GM12891 (cell line): ENCODE data around the gene NPHP4.
"Not testable (repeated sequence)": the region's sequence is repeated elsewhere in the genome, so short reads cannot be mapped to it uniquely, and the experiment has no call there.

Experiments used
- DNase-seq: peaks from one replicate; pipeline ENCODE4 v3.0.0; 2011; ENCODE audit warnings: low spot score; ENCODE audit not compliant: insufficient read length
- FAIRE-seq: peaks from 2 replicates; lab custom pipeline; 2011; peaks lifted over from hg19 to GRCh38; lab: Jason Lieb, UNC
- PAX5 ChIP-seq: IDR thresholded peaks from 2 replicates; pipeline ENCODE4 v1.6.1; 2011; ENCODE audit warnings: low read length, moderate library complexity, mild to moderate bottlenecking; ENCODE audit not compliant: insufficient read depth, severe bottlenecking
- POLR2A ChIP-seq: IDR thresholded peaks from 2 replicates; pipeline ENCODE4 v1.6.1; 2011; ENCODE audit warnings: low read depth, low read length, control low read depth
- POLR2AphosphoS5 ChIP-seq: IDR thresholded peaks from 2 replicates; pipeline ENCODE4 v1.6.1; 2011; ENCODE audit warnings: low read depth, low read length, control low read depth
- POU2F2 ChIP-seq: IDR thresholded peaks from 2 replicates; pipeline ENCODE4 v1.6.1; 2011; ENCODE audit warnings: low read depth, mild to moderate bottlenecking, control low read depth, low read length, moderate library complexity
- SPI1 ChIP-seq: IDR thresholded peaks from 2 replicates; pipeline ENCODE4 v1.6.1; 2011; ENCODE audit warnings: low read depth, low read length, control low read depth
- TAF1 ChIP-seq: IDR thresholded peaks from 2 replicates; pipeline ENCODE4 v1.6.1; 2011; ENCODE audit warnings: low read depth, low read length, control low read depth

Gene NPHP4

DNA sequence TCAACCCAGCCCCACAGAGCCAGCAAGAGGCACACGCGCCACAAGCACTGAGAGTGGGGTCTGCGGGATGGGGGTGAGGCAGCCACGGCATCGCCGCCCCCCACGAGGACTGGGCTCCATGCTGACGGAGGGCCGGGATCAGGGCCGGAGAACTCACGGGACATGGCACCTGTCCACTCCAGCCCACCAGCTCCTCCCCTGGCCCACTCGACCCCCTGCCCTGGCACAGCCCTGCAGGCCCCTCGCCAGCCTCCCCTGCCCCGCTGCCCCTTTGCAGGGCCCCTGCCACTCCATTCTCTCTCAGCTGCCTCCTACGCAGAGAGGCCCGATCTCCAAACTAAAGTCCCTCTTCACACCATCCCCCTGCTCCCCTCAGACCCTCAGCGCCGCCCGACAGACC is 134.0 kb downstream of the NPHP4 start:
- DNase-seq: no peak
- no peak for FAIRE-seq
- TF ChIP-seq SPI1: no peak
- TF ChIP-seq TAF1: no peak
- no peak for TF ChIP-seq POLR2AphosphoS5
- no peak for TF ChIP-seq PAX5
- TF ChIP-seq POU2F2: no peak
- TF ChIP-seq POLR2A: no peak

- DNase-seq (no peak), FAIRE-seq (no peak)
- TF ChIP-seq POLR2AphosphoS5: no peak
- TF ChIP-seq SPI1: no peak
- TF ChIP-seq POU2F2: no peak
- no peak for TF ChIP-seq TAF1
- no peak for TF ChIP-seq POLR2A
- TF ChIP-seq PAX5: no peak
Observed at GRCh38 chr1:5857508-5858090, 134.6 kb downstream of the NPHP4 start.

- FAIRE-seq (no peak), DNase-seq (no peak)
- TF ChIP-seq POU2F2 (no peak), POLR2A (no peak), PAX5 (no peak), POLR2AphosphoS5 (no peak), TAF1 (no peak)
Observed at GRCh38 chr1:5857011-5857410, 135.2 kb downstream of the NPHP4 start.

DNA sequence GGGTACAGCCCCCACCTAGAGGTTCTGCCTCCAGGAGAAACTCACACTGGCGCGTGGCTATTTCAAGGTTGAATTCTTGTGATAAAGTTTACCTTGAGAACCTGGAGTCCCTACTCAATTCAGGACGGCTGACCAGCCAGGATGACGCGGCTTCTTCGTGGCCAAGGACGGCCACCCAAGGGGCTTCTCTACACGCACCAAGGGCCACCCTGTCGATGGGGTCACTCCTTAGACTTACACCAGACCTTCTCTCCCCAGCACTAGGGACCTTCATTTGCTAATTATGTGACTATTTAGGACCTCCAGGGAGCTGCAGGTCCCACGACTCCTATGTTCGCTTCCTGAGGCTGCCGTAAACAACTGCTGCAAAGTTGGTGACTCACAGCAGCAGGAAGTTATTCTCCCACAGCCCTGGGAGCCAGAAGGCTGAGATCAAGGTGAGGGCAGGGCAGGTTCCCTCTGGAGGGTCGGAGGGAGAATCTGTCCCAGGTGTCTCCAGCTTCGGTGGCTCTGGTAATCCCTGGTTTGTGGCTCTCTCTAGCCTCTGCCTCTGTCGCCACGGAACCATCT is 135.9 kb downstream of the NPHP4 start:
- FAIRE-seq (no peak), DNase-seq (no peak)
- TF ChIP-seq POLR2A (no peak), POLR2AphosphoS5 (no peak), POU2F2 (no peak), PAX5 (no peak), TAF1 (no peak), SPI1 (no peak)

DNA sequence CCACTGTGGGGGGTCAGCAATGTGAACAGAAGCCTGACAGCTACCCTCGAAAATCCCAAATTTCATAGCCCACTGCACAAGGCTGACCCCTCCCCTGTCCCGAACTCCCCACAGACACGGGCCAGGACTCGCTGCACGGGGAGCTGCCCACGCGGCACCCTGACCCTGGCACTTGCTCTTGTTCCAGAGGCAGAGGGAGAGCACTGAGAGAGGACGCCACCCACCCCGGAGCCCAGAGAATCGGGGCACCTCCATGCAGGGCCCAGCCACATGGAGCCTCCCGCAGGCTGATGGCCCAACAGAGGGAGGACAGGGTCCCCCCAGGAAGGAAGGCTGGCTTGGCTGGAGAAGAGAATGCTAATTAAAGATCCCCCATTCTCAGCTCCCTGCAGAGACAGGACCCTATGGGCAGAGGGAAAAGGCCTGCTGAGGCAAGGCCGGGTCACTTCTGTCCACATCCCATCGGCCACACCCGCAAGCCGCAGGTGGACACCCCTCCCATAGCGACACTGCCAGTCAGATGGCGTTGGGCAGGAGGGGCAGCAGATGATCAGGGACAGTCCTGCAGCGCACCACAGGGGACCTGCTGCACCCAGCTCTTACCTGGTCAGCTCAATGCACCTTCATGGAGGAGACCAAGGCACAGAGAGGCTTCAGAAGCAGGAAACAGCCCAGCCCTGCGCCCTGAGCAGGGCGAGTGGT is 136.9 kb downstream of the NPHP4 start:
- FAIRE-seq: no peak
- TF ChIP-seq PAX5 (no peak), TAF1 (no peak), SPI1 (no peak), POLR2AphosphoS5 (no peak), POU2F2 (no peak), POLR2A (no peak)
- DNase-seq: no peak

GRCh38 chr1:5854754-5855153 is 137.5 kb downstream of the NPHP4 start:
- TF ChIP-seq POLR2A (no peak), POU2F2 (no peak), PAX5 (no peak), POLR2AphosphoS5 (no peak), SPI1 (no peak), TAF1 (no peak)
- DNase-seq: no peak
- no peak for FAIRE-seq

DNA sequence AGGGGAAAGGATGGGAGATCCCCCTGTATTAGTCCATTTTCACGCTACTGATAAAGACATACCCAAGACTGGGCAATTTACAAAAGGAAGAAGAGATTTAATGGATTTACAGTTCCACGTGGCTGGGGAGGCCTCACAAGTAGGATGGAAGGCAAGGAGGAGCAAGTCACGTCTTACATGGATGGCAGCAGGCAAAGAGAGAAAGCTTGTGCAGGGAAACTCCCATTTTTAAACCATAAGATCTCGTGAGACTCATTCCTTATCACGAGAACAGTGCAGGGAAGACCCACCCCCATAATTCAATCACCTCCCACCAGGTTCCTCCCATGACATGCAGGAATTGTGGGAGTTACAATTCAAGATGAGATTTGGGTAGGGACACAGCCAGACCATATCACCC is 138.4 kb downstream of the NPHP4 start:
- FAIRE-seq: not testable (repeated sequence)

DNA sequence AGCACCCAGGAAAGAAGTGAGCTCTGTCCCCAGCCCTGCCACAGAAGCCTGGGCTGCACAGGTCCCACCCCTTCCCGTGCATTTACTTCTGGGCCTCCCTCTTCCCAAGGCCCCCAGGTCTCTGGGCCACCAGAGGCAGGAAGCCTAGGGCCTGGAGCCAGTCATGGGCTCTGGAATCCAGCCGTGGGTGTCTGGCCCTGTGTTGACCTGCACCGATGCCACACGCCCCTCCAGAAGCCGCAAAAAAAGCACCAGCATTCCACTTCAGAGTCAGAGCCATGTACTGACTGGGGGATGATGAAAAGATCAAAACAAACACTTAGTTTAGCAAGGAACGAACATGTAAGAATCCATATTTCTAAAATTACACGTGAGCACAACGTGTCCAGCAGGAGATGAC is 141.7 kb downstream of the NPHP4 start:
- FAIRE-seq (no peak), DNase-seq (no peak)
- TF ChIP-seq POLR2AphosphoS5: no peak
- TF ChIP-seq POU2F2: no peak
- no peak for TF ChIP-seq TAF1
- no peak for TF ChIP-seq POLR2A
- no peak for TF ChIP-seq PAX5

More for the DNA sequence above, 138.4 kb downstream of the NPHP4 start:
- DNase-seq: not testable (repeated sequence)

DNA sequence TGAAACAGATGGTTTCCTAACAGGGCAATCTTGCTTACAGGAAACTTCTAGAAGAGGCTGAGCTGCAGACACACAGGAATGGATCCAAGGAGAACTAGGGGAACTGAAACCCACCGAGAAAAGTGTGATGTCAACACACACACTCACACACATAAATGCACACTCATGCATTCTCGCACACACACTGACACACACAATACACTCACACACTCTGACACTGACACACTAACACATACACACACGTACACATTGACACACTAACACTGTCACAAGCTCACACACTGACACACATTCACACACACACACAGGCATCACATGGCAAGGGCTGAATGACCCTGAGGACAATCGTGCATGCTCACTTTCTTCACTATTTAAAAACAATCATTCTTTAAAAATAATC is 142.7 kb downstream of the NPHP4 start:
- FAIRE-seq: no peak
- no peak for DNase-seq
- TF ChIP-seq SPI1: peak; percentile 33; the same call in 1 of the 2 replicates
- TF ChIP-seq POLR2A: no peak

GRCh38 chr1:5847013-5847659 is 145.1 kb downstream of the NPHP4 start:
- FAIRE-seq (no peak), DNase-seq (peak; percentile 49)
- no peak for TF ChIP-seq POU2F2
- TF ChIP-seq POLR2A: no peak
- TF ChIP-seq SPI1: no peak
- TF ChIP-seq POLR2AphosphoS5: no peak
- no peak for TF ChIP-seq TAF1
- no peak for TF ChIP-seq PAX5
